ENCODE measurements around the gene RBFOX2.

Gene RBFOX2

DNA sequence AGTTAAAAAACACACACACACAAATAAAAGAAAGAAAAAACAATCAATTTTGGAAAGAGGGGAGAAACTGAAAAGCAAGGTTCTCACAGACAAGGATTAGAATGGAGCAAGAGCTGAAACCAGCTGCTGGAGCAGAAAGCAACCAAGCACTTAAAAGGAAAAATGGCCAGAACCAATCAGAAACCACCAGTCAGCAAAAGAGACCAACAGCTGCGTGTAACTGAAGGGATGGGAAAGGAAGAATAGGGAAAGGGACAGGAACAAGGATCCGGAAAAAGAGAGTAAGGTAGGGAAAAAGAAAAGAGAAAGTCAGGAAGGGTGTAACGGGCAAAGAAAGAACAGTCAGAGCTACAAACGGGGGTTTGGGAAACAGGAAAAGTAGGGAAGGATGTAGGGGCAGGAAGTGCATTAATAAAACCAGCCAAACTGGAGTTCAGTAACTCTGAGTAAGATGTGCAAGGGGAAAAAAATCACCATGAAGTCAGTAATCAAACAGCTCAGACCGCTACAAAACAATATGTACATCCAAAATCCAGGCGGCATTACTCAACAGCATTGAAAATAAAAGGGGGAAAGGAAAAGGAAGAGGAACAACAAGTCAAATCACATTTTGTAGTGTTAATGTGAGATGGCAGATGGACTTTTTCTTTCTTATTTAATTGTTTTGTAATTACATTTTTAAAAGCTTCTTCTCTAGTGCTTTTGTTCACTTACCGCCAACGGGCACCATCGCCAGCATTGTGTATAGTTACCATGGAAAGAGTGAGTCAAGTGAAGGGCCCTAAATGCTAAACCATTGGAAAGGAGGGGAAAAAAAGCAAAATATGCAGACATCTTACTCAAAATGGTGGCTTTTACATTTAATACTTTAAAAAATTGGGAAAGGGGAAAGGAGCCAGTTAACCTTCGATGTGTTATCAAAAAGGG is 261.7 kb downstream of the RBFOX2 start:
- TF ChIP-seq FOXP2 (optimal IDR thresholded peaks at IDR 0.05; ENCODE audit: borderline replicate concordance, extremely low read depth, extremely low read length, insufficient read depth), result no peak
- no peak for TF ChIP-seq SIN3A (IDR thresholded peaks at IDR 0.05; ENCODE audit: borderline replicate concordance, insufficient read depth, low read length)
- TF ChIP-seq, protein P1, sequence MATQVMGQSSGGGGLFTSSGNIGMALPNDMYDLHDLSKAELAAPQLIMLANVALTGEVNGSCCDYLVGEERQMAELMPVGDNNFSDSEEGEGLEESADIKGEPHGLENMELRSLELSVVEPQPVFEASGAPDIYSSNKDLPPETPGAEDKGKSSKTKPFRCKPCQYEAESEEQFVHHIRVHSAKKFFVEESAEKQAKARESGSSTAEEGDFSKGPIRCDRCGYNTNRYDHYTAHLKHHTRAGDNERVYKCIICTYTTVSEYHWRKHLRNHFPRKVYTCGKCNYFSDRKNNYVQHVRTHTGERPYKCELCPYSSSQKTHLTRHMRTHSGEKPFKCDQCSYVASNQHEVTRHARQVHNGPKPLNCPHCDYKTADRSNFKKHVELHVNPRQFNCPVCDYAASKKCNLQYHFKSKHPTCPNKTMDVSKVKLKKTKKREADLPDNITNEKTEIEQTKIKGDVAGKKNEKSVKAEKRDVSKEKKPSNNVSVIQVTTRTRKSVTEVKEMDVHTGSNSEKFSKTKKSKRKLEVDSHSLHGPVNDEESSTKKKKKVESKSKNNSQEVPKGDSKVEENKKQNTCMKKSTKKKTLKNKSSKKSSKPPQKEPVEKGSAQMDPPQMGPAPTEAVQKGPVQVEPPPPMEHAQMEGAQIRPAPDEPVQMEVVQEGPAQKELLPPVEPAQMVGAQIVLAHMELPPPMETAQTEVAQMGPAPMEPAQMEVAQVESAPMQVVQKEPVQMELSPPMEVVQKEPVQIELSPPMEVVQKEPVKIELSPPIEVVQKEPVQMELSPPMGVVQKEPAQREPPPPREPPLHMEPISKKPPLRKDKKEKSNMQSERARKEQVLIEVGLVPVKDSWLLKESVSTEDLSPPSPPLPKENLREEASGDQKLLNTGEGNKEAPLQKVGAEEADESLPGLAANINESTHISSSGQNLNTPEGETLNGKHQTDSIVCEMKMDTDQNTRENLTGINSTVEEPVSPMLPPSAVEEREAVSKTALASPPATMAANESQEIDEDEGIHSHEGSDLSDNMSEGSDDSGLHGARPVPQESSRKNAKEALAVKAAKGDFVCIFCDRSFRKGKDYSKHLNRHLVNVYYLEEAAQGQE (IDR thresholded peaks at IDR 0.05; ENCODE audit: insufficient read depth in 1 of 2, low read depth in 2 of 2, low read length in 2 of 2), result no peak
- no peak for TF ChIP-seq TAF1 (IDR thresholded peaks at IDR 0.05; ENCODE audit: borderline replicate concordance, insufficient read depth, low read length)
- no peak for TF ChIP-seq POLR2AphosphoS5 (IDR thresholded peaks at IDR 0.05; ENCODE audit: low read depth, low read length)

- TF ChIP-seq TAF1 (IDR thresholded peaks at IDR 0.05; ENCODE audit: borderline replicate concordance, insufficient read depth, low read length) (no peak), SIN3A (IDR thresholded peaks at IDR 0.05; ENCODE audit: borderline replicate concordance, insufficient read depth, low read length) (no peak), POLR2AphosphoS5 (IDR thresholded peaks at IDR 0.05; ENCODE audit: low read depth, low read length) (no peak), FOXP2 (optimal IDR thresholded peaks at IDR 0.05; ENCODE audit: borderline replicate concordance, extremely low read depth, extremely low read length, insufficient read depth) (no peak)
- TF ChIP-seq, protein P1 (IDR thresholded peaks at IDR 0.05; ENCODE audit: insufficient read depth in 1 of 2, low read depth in 2 of 2, low read length in 2 of 2), result no peak
These were observed 267.6 kb downstream of the RBFOX2 start for GRCh38 chr22:35761037-35761436.

GRCh38 chr22:35758394-35758793 is 270.2 kb downstream of the RBFOX2 start:
- TF ChIP-seq FOXP2 (optimal IDR thresholded peaks at IDR 0.05; ENCODE audit: borderline replicate concordance, extremely low read depth, extremely low read length, insufficient read depth) (no peak), TAF1 (IDR thresholded peaks at IDR 0.05; ENCODE audit: borderline replicate concordance, insufficient read depth, low read length) (no peak), SIN3A (IDR thresholded peaks at IDR 0.05; ENCODE audit: borderline replicate concordance, insufficient read depth, low read length) (no peak), POLR2AphosphoS5 (IDR thresholded peaks at IDR 0.05; ENCODE audit: low read depth, low read length) (no peak)
- TF ChIP-seq, protein P1 (IDR thresholded peaks at IDR 0.05; ENCODE audit: insufficient read depth in 1 of 2, low read depth in 2 of 2, low read length in 2 of 2), result no peak

DNA sequence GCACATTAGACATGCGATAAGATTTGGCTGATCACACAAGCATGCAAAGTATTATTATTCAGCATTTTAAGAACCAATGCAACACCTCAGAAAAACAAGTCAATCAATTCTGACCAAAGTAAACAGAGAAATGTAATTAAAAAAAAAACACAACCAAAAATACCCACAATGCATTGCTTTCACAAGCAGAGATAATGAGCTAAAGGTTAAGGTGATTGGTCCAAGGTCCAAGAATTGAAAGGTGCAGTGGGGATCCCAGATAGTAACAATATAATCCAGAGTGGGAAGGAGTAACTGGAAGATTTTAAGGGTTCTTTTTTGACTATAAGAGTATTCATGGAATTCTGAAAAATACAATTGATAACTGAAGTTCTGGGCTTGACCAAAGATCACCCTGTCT is 271.9 kb downstream of the RBFOX2 start:
- TF ChIP-seq SIN3A (IDR thresholded peaks at IDR 0.05; ENCODE audit: borderline replicate concordance, insufficient read depth, low read length) (no peak), POLR2AphosphoS5 (IDR thresholded peaks at IDR 0.05; ENCODE audit: low read depth, low read length) (no peak), FOXP2 (optimal IDR thresholded peaks at IDR 0.05; ENCODE audit: borderline replicate concordance, extremely low read depth, extremely low read length, insufficient read depth) (no peak), TAF1 (IDR thresholded peaks at IDR 0.05; ENCODE audit: borderline replicate concordance, insufficient read depth, low read length) (no peak)
- TF ChIP-seq, protein P1 (IDR thresholded peaks at IDR 0.05; ENCODE audit: insufficient read depth in 1 of 2, low read depth in 2 of 2, low read length in 2 of 2), result no peak
